K562 (cell line): ENCODE results near the gene DPH7. TPM values are rescaled to one million over a fixed set of nuclear protein-coding genes. Genes with fewer than 3 reads are reported as not detected.
A peak's percentile ranks its signal among the peaks of the same experiment; 100 is the strongest.

ENCODE experiments used
- ARID4B ChIP-seq: sonication (generic); formaldehyde crosslinking; IDR thresholded peaks from 2 replicates; pipeline ENCODE4 v1.8.0; 2022; ENCODE audit warnings: mild to moderate bottlenecking, missing genetic modification reagents
- ETS2 ChIP-seq: IDR thresholded peaks from 2 replicates; pipeline ENCODE4 v1.6.1; 2016; ENCODE audit warnings: borderline replicate concordance, missing genetic modification characterization, mild to moderate bottlenecking, moderate library complexity, missing compliant biosample characterization; ENCODE audit not compliant: poor library complexity, severe bottlenecking
- ETV5 ChIP-seq: sonication (generic); formaldehyde crosslinking; IDR thresholded peaks from 2 replicates; pipeline ENCODE4 v1.4.0; 2020; ENCODE audit warnings: low read depth, mild to moderate bottlenecking, missing genetic modification reagents
- HNRNPL ChIP-seq: fragments of 200-400 bp; formaldehyde crosslinking; IDR thresholded peaks from 2 replicates; pipeline ENCODE4 v1.6.1; 2017; ENCODE audit warnings: low read depth, mild to moderate bottlenecking, low read length
- JUNB ChIP-seq: fragments of 450-650 bp; formaldehyde crosslinking; conservative IDR thresholded peaks from 2 replicates; pipeline ENCODE4 v1.4.0; 2020; ENCODE audit warnings: mild to moderate bottlenecking
- JUND ChIP-seq, 2 experiments: IDR thresholded peaks; 2 replicates in 1 of 2; 3 replicates in 1 of 2; pipeline ENCODE4 v1.6.1; 2011; ENCODE audit warnings: borderline replicate concordance in 2 of 2, low read depth in 2 of 2, low read length in 2 of 2, improper control_type of control experiment in 1 of 2, missing biosample characterization in 1 of 2, missing genetic modification characterization in 1 of 2, missing genetic modification reagents in 1 of 2
- MLLT1 ChIP-seq, 2 experiments: fragments of 450-650 bp; IDR thresholded peaks; 2 replicates each; pipeline ENCODE4 v1.6.1; 2016
- NFE2 ChIP-seq: IDR thresholded peaks from 2 replicates; pipeline ENCODE4 v1.6.1; 2014; ENCODE audit warnings: antibody characterized with exemption, low read depth
- PYGO2 ChIP-seq: fragments of 450-650 bp; IDR thresholded peaks from 2 replicates; pipeline ENCODE4 v1.6.1; 2016; ENCODE audit warnings: mild to moderate bottlenecking, missing genetic modification characterization, moderate library complexity, missing compliant biosample characterization
- SNIP1 ChIP-seq: fragments of 450-650 bp; IDR thresholded peaks from 2 replicates; pipeline ENCODE4 v1.7.1; 2017; ENCODE audit warnings: low read depth, mild to moderate bottlenecking
- SRSF1 ChIP-seq: fragments of 200-400 bp; formaldehyde crosslinking; IDR thresholded peaks from 2 replicates; pipeline ENCODE4 v1.6.1; 2017; ENCODE audit warnings: mild to moderate bottlenecking, low read depth, low read length, moderate library complexity
- ZFP36 ChIP-seq: fragments of 150-350 bp; IDR thresholded peaks from 2 replicates; pipeline ENCODE4 v1.6.1; 2018; ENCODE audit warnings: low read length, low read depth; ENCODE audit not compliant: partially characterized antibody
- ZNF121 ChIP-seq: sonication (generic); formaldehyde crosslinking; conservative IDR thresholded peaks from 2 replicates; pipeline ENCODE4 v1.8.0; 2022; ENCODE audit warnings: missing genetic modification reagents
- ZNF583 ChIP-seq: fragments of 250-450 bp; sonication (Bioruptor Pico); IDR thresholded peaks from 2 replicates; pipeline ENCODE4 v1.4.0; 2020
- polyA plus RNA-seq, 8 experiments: library from polyadenylated mRNA; depleted of rRNA in 4 of 8; stranded (reverse) in 5 of 8; unstranded in 3 of 8; fragments of >200 nt; fragmentation: Nextera tagmentation in 2 of 8; fragmentation: Illumina TruSeq in 1 of 8; extraction: Ambion mirVana in 2 of 8; extraction: Trizol in 1 of 8; gene quantifications; 2 replicates each; pipeline versions ENCODE4 v1.2.1 to v1.2.3, GENCODE V29; 2011 to 2014; ENCODE audit warnings: inconsistent platforms in 1 of 8, missing spikeins in 1 of 8
- total RNA-seq, 7 experiments: library from RNA; depleted of rRNA in 6 of 7; stranded (reverse); fragments of >200 nt in 6 of 7; fragmentation: Illumina TruSeq in 2 of 7; extraction: Trizol in 2 of 7; gene quantifications; 2 replicates each; pipeline versions ENCODE4 v1.2.1 to v1.2.3, GENCODE V29; 2011 to 2021; ENCODE audit warnings: low replicate concordance in 1 of 7
- TF ChIP-seq, protein P1 (sequence below): fragments of 250-450 bp; sonication (Bioruptor Pico); IDR thresholded peaks from 2 replicates; pipeline ENCODE4 v1.5.0; 2022; ENCODE audit warnings: mild to moderate bottlenecking
- TF ChIP-seq, protein P2 (sequence below): fragments of 250-450 bp; sonication (Bioruptor Pico); IDR thresholded peaks from 2 replicates; pipeline ENCODE4 v1.9.0; 2021; ENCODE audit warnings: mild to moderate bottlenecking, inconsistent platforms

Gene DPH7
- total and polyA plus RNA-seq, 9 of the 15 experiments (the other 6 are each of a cell fraction or from before 2014, with no cell fraction given), result 13.9 to 68.6 (median 41.3) TPM

- TF ChIP-seq ETS2 (tag), result no peak
- TF ChIP-seq SRSF1, result 0 out of 2 replicates have a peak, but pooled peaks have one; percentile 21
- TF ChIP-seq NFE2, result peak; percentile 22; the same call in 1 of the 2 replicates
- no peak for TF ChIP-seq JUNB (CRISPR knock-in tag)
- peak; percentile 26; the same call in 1 of the 2 replicates for TF ChIP-seq ETV5 (CRISPR knock-in tag)
- TF ChIP-seq ARID4B, result peak; percentile 93
- peak; percentile 49 for TF ChIP-seq JUND (IDR thresholded peaks at IDR 0.05; ENCODE audit: borderline replicate concordance, low read depth, low read length)
- TF ChIP-seq JUND (tag; IDR thresholded peaks at IDR 0.05; ENCODE audit: borderline replicate concordance, low read depth, low read length), result no peak; the same call in 2 of the 3 replicates
- peak; percentile 80 for TF ChIP-seq ZNF583 (CRISPR knock-in tag)
- TF ChIP-seq, protein P1, sequence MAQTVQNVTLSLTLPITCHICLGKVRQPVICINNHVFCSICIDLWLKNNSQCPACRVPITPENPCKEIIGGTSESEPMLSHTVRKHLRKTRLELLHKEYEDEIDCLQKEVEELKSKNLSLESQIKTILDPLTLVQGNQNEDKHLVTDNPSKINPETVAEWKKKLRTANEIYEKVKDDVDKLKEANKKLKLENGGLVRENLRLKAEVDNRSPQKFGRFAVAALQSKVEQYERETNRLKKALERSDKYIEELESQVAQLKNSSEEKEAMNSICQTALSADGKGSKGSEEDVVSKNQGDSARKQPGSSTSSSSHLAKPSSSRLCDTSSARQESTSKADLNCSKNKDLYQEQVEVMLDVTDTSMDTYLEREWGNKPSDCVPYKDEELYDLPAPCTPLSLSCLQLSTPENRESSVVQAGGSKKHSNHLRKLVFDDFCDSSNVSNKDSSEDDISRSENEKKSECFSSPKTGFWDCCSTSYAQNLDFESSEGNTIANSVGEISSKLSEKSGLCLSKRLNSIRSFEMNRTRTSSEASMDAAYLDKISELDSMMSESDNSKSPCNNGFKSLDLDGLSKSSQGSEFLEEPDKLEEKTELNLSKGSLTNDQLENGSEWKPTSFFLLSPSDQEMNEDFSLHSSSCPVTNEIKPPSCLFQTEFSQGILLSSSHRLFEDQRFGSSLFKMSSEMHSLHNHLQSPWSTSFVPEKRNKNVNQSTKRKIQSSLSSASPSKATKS (CRISPR knock-in tag), result no peak
- TF ChIP-seq, protein P2, sequence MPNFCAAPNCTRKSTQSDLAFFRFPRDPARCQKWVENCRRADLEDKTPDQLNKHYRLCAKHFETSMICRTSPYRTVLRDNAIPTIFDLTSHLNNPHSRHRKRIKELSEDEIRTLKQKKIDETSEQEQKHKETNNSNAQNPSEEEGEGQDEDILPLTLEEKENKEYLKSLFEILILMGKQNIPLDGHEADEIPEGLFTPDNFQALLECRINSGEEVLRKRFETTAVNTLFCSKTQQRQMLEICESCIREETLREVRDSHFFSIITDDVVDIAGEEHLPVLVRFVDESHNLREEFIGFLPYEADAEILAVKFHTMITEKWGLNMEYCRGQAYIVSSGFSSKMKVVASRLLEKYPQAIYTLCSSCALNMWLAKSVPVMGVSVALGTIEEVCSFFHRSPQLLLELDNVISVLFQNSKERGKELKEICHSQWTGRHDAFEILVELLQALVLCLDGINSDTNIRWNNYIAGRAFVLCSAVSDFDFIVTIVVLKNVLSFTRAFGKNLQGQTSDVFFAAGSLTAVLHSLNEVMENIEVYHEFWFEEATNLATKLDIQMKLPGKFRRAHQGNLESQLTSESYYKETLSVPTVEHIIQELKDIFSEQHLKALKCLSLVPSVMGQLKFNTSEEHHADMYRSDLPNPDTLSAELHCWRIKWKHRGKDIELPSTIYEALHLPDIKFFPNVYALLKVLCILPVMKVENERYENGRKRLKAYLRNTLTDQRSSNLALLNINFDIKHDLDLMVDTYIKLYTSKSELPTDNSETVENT, result peak; percentile 93
- TF ChIP-seq PYGO2 (tag), result no peak
- peak; percentile 72; the same call in 1 of the 2 replicates for TF ChIP-seq SNIP1
- peak; percentile 16 to 47; a peak in 1 of 4 replicates for TF ChIP-seq MLLT1 (IDR thresholded peaks at IDR 0.05)
- TF ChIP-seq ZNF121 (CRISPR knock-in tag), result no peak
- TF ChIP-seq HNRNPL, result no peak
- TF ChIP-seq ZFP36, result no peak
Measured at GRCh38 chr9:137578518-137579258, at the start of gene DPH7 (continued).
